OCI-LY1 (cell line): ENCODE results near the gene ARHGEF25.

ENCODE experiments used
- H2AFZ ChIP-seq: fragments of 200-600 bp; sonication (generic), shearing (Covaris generic); 2 replicates; pipeline ENCODE4 v1.6.0; 2014; ENCODE audit warnings: antibody characterized with exemption, mild to moderate bottlenecking, low read length
- H3F3A ChIP-seq: fragments of 200-600 bp; sonication (generic), shearing (Covaris generic); 2 replicates; pipeline ENCODE4 v1.6.0; 2014; ENCODE audit warnings: mild to moderate bottlenecking, antibody characterized with exemption, low read length, moderate library complexity; ENCODE audit not compliant: insufficient read depth
- H3K27ac ChIP-seq: fragments of 200-600 bp; sonication (generic); 2 replicates; pipeline ENCODE4 v1.5.1; 2014; ENCODE audit warnings: low read length, mixed run types, mild to moderate bottlenecking, low read depth; ENCODE audit not compliant: poor library complexity, severe bottlenecking
- H3K27me3 ChIP-seq: fragments of 200-600 bp; sonication (generic); 2 replicates; pipeline ENCODE4 v1.6.0; 2014; ENCODE audit warnings: antibody characterized with exemption, mild to moderate bottlenecking, low read length, moderate library complexity; ENCODE audit not compliant: insufficient read depth
- H3K36me3 ChIP-seq: fragments of 200-600 bp; sonication (generic); 2 replicates; pipeline ENCODE4 v1.6.1; 2014; ENCODE audit warnings: mild to moderate bottlenecking, antibody characterized with exemption, low read length, moderate library complexity, mixed read lengths; ENCODE audit not compliant: insufficient read depth
- H3K4me1 ChIP-seq: fragments of 200-600 bp; sonication (generic); 2 replicates; pipeline ENCODE4 v1.5.1; 2014; ENCODE audit warnings: mild to moderate bottlenecking, low read length, moderate library complexity; ENCODE audit not compliant: insufficient read depth, severe bottlenecking
- H3K4me2 ChIP-seq: fragments of 200-600 bp; sonication (generic), shearing (Covaris generic); 2 replicates; pipeline ENCODE4 v1.6.1; 2014; ENCODE audit warnings: low read length
- H3K4me3 ChIP-seq: fragments of 200-600 bp; sonication (generic); 2 replicates; pipeline ENCODE4 v1.5.1; 2014; ENCODE audit warnings: low read length, low read depth, mild to moderate bottlenecking, mixed read lengths; ENCODE audit not compliant: poor library complexity, severe bottlenecking
- H3K79me2 ChIP-seq: fragments of 200-600 bp; shearing (Covaris generic); 2 replicates; pipeline ENCODE4 v1.6.1; 2016; ENCODE audit warnings: mixed run types, low read length, mixed read lengths; ENCODE audit not compliant: insufficient read depth
- H3K9ac ChIP-seq: fragments of 200-600 bp; sonication (generic), shearing (Covaris generic); 2 replicates; pipeline ENCODE4 v1.6.1; 2014; ENCODE audit warnings: mild to moderate bottlenecking, low read length, mixed read lengths
- H3K9me2 ChIP-seq: fragments of 200-600 bp; sonication (generic), shearing (Covaris generic); 2 replicates; pipeline ENCODE4 v1.6.1; 2014; ENCODE audit warnings: low read depth, mild to moderate bottlenecking, low read length, mixed read lengths
- H3K9me3 ChIP-seq: fragments of 200-600 bp; shearing (Covaris generic); 2 replicates; pipeline ENCODE4 v1.6.1; 2014; ENCODE audit warnings: low read length, mixed read lengths
- H4K20me1 ChIP-seq: fragments of 200-600 bp; sonication (generic), shearing (Covaris generic); 2 replicates; pipeline ENCODE4 v1.6.0; 2016; ENCODE audit warnings: mild to moderate bottlenecking, low read length; ENCODE audit not compliant: insufficient read depth
- CTCF ChIP-seq: fragments of 200-600 bp; sonication (generic), shearing (Covaris generic); IDR thresholded peaks from 2 replicates; pipeline ENCODE4 v1.5.1; 2017; ENCODE audit warnings: mild to moderate bottlenecking, antibody characterized with exemption, low read length, moderate library complexity, mixed read lengths
- EZH2 ChIP-seq: fragments of 200-600 bp; sonication (generic), shearing (Covaris generic); IDR thresholded peaks from 2 replicates; pipeline ENCODE4 v1.8.0; 2017; ENCODE audit warnings: borderline replicate concordance, mixed run types, mild to moderate bottlenecking, antibody characterized with exemption, low read length, moderate library complexity, mixed read lengths

Gene ARHGEF25

GRCh38 chr12:57592551-57593165 lies 18.6 kb upstream of the ARHGEF25 start:
- Histone ChIP-seq H3K4me3 (peak overlapping the region; percentile 95), H3K27ac (no peak overlapping the region), H3K9me2 (no peaks in the 10 kb centered on the region), H3K4me1 (peaks cover 22% of the 10 kb centered on the region), H2AFZ (no peak overlapping the region), H3K4me2 (peak overlapping the region; percentile 98; the same call in 1 of the 2 replicates), H3K36me3 (peaks cover 4% of the 10 kb centered on the region; the same call in 1 of the 2 replicates), H4K20me1 (no peaks in the 10 kb centered on the region), H3K79me2 (0 out of 2 replicates have a peak, but pooled peaks cover 6% of the 10 kb centered on the region), H3F3A (no peaks in the 10 kb centered on the region), H3K27me3 (no peaks in the 10 kb centered on the region), H3K9ac (no peak overlapping the region), H3K9me3 (no peaks in the 10 kb centered on the region)
- no peak for TF ChIP-seq EZH2
- TF ChIP-seq CTCF: no peak

GRCh38 chr12:57593187-57593586 lies 18.0 kb upstream of the ARHGEF25 start:
- Histone ChIP-seq H4K20me1 (no peaks in the 10 kb centered on the region), H3K4me1 (peaks cover 22% of the 10 kb centered on the region), H3K4me3 (no peak overlapping the region), H3K9ac (no peak overlapping the region), H3K36me3 (peaks cover 4% of the 10 kb centered on the region; the same call in 1 of the 2 replicates), H2AFZ (no peak overlapping the region), H3K9me3 (no peaks in the 10 kb centered on the region), H3K27ac (no peak overlapping the region), H3K9me2 (no peaks in the 10 kb centered on the region), H3F3A (no peaks in the 10 kb centered on the region), H3K4me2 (0 out of 2 replicates have a peak overlapping the region, but pooled peaks have one; percentile 98), H3K27me3 (no peaks in the 10 kb centered on the region), H3K79me2 (0 out of 2 replicates have a peak, but pooled peaks cover 6% of the 10 kb centered on the region)
- TF ChIP-seq EZH2 (no peak), CTCF (no peak)

GRCh38 chr12:57600395-57600794 lies 10.8 kb upstream of the ARHGEF25 start:
- H3K9ac ChIP-seq: no peak overlapping the region
- H3K79me2 ChIP-seq: no peaks in the 10 kb centered on the region
- H3K4me2 ChIP-seq: no peak overlapping the region
- no peaks in the 10 kb centered on the region for H3K9me3 ChIP-seq
- H2AFZ ChIP-seq: no peak overlapping the region
- H3K36me3 ChIP-seq: peaks cover 29% of the 10 kb centered on the region; the same call in 1 of the 2 replicates
- H3K9me2 ChIP-seq: no peaks in the 10 kb centered on the region
- H3K4me3 ChIP-seq: no peak overlapping the region
- TF ChIP-seq EZH2 (no peak), CTCF (no peak)
- H3K27me3 ChIP-seq: no peaks in the 10 kb centered on the region
- peaks cover 12% of the 10 kb centered on the region for H3K4me1 ChIP-seq
- no peaks in the 10 kb centered on the region for H4K20me1 ChIP-seq
- no peak overlapping the region for H3K27ac ChIP-seq
- no peaks in the 10 kb centered on the region for H3F3A ChIP-seq
